Parathyroid adenoma (tissue), 2 donors: ENCODE measurements around the gene FGFBP2.

Experiments used
- H2AFZ ChIP-seq: fragments of 300-600 bp; sonication (generic); one replicate; pipeline ENCODE4 v1.7.0; 2017; ENCODE audit warnings: antibody characterized with exemption, mild to moderate bottlenecking
- H3K27ac ChIP-seq: fragments of 300-600 bp; sonication (generic); one replicate; pipeline ENCODE4 v1.7.0; 2017
- H3K27me3 ChIP-seq: fragments of 300-600 bp; sonication (generic); one replicate; pipeline ENCODE4 v1.7.0; 2017; ENCODE audit warnings: low read length; ENCODE audit not compliant: control insufficient read depth, insufficient read depth
- H3K36me3 ChIP-seq: fragments of 300-600 bp; sonication (generic); one replicate; pipeline ENCODE4 v1.7.0; 2017; ENCODE audit warnings: low read length; ENCODE audit not compliant: control insufficient read depth, insufficient read depth
- H3K4me1 ChIP-seq: fragments of 300-600 bp; sonication (generic); one replicate; pipeline ENCODE4 v1.7.0; 2017; ENCODE audit warnings: control low read depth
- H3K4me2 ChIP-seq: fragments of 300-600 bp; sonication (generic); one replicate; pipeline ENCODE4 v1.7.0; 2017; ENCODE audit warnings: low read length
- H3K4me3 ChIP-seq: fragments of 300-600 bp; sonication (generic); one replicate; pipeline ENCODE4 v1.7.0; 2017; ENCODE audit warnings: low read depth, low read length
- H3K79me2 ChIP-seq: fragments of 300-600 bp; sonication (generic); one replicate; pipeline ENCODE4 v1.7.0; 2017; ENCODE audit warnings: control low read depth
- H3K9ac ChIP-seq: fragments of 300-600 bp; sonication (generic); one replicate; pipeline ENCODE4 v1.7.0; 2017; ENCODE audit warnings: mild to moderate bottlenecking
- H3K9me3 ChIP-seq: fragments of 300-600 bp; sonication (generic); one replicate; pipeline ENCODE4 v1.7.0; 2017; ENCODE audit warnings: low read length; ENCODE audit not compliant: control insufficient read depth
- CTCF ChIP-seq: fragments of 300-600 bp; sonication (generic); IDR thresholded peaks from one replicate; pipeline ENCODE4 v1.7.0; 2017; ENCODE audit warnings: antibody characterized with exemption, mild to moderate bottlenecking
- donor health status: primary hyperparathyroidism.

Gene FGFBP2

GRCh38 chr4:15988222-15988621 lies 25.2 kb upstream of the FGFBP2 start:
- no peak for TF ChIP-seq CTCF
- no peak overlapping the region for H2AFZ ChIP-seq
- no peaks in the 10 kb centered on the region for H3K36me3 ChIP-seq
- H3K27ac ChIP-seq, result no peak overlapping the region
- H3K79me2 ChIP-seq, result no peaks in the 10 kb centered on the region
- H3K4me1 ChIP-seq, result peaks cover 5% of the 10 kb centered on the region
- no peak overlapping the region for H3K4me3 ChIP-seq
- H3K4me2 ChIP-seq, result no peak overlapping the region
- no peaks in the 10 kb centered on the region for H3K9me3 ChIP-seq
- H3K9ac ChIP-seq, result no peak overlapping the region
- no peaks in the 10 kb centered on the region for H3K27me3 ChIP-seq

DNA sequence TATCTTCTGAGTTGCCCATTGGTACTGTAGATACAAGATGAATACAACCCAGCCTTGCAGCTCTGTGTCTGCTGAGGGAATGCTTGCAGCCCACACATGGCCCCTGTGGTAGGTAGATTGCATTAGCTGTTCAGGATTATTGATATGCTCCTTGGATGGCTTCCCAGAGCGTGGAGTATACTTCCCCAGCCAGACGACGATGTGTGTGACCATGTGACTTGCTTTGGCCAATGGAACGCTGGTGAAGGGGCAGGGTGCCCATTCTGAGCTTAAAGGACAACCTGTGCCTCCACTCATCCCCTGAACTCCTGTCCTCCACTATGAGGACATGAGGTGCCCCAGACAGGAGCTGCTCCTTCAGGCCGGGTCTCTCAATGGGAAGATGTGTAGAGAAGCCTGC lies 23.9 kb upstream of the FGFBP2 start:
- no peak overlapping the region for H3K4me3 ChIP-seq
- no peak overlapping the region for H3K4me2 ChIP-seq
- H3K4me1 ChIP-seq, result peaks cover 5% of the 10 kb centered on the region
- H2AFZ ChIP-seq, result no peak overlapping the region
- no peaks in the 10 kb centered on the region for H3K79me2 ChIP-seq
- no peaks in the 10 kb centered on the region for H3K36me3 ChIP-seq
- TF ChIP-seq CTCF, result no peak
- H3K27ac ChIP-seq, result no peak overlapping the region
- H3K9ac ChIP-seq, result no peak overlapping the region
- H3K27me3 ChIP-seq, result no peaks in the 10 kb centered on the region
- no peaks in the 10 kb centered on the region for H3K9me3 ChIP-seq

DNA sequence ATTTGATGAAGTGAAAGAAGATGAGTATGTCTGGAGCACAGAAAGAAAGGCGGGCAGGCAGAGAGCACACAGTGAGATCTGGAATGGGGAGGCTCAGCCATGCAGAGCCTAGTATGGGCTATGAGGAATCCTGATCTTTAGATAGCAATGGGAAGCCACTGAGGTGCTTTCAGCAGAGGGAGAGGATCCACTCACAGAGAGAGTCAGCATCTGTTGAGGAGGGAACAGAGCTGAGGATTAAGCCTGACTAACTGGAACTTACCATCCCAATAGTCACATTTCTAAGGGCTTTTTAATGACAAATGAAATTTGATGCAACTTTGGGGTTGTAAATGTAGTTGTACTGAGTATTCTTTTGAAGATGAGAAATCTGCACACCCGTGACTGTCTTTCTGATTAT lies 20.6 kb upstream of the FGFBP2 start:
- Histone ChIP-seq H3K9me3 (no peaks in the 10 kb centered on the region), H3K4me3 (no peak overlapping the region), H3K4me2 (no peak overlapping the region), H3K36me3 (no peaks in the 10 kb centered on the region), H3K79me2 (no peaks in the 10 kb centered on the region), H3K4me1 (no peaks in the 10 kb centered on the region), H3K9ac (no peak overlapping the region), H3K27ac (no peak overlapping the region), H2AFZ (no peak overlapping the region), H3K27me3 (no peaks in the 10 kb centered on the region)
- no peak for TF ChIP-seq CTCF

DNA sequence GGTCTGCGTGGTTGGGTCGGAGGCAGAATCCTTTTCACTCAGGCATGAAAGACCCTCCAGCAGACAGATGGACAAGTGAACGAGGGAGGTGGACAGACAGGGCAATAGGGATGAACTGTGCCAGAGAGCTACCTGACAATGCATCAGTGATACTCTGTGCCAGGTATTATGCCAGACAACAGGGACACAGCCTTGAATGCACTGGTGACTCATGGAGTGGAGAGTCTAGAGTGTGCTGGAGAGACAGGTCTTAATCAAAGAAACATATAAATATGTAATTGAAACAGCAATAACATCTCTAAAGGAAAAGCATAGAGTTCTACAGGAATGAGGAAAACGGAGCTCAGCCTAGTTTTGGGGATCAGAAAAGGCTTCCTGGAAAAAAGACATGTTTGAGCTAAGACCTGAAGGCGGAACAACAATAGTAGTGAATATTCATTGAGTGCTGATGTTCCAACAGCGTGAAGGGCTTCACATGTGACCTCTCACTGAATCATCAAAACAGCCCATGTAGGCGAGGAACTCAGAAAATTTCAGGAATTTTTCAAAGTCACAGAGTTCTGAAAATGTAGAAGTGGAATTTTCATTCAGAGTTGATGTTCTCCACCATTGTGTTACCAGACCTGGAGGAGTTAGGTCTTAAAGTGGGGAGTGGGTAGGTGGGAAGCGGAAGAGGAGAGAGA lies 20.0 kb upstream of the FGFBP2 start:
- no peak overlapping the region for H3K4me3 ChIP-seq
- no peaks in the 10 kb centered on the region for H3K36me3 ChIP-seq
- no peak overlapping the region for H3K27ac ChIP-seq
- H3K4me1 ChIP-seq, result no peaks in the 10 kb centered on the region
- H3K27me3 ChIP-seq, result no peaks in the 10 kb centered on the region
- no peaks in the 10 kb centered on the region for H3K9me3 ChIP-seq
- no peak for TF ChIP-seq CTCF
- H3K79me2 ChIP-seq, result no peaks in the 10 kb centered on the region
- H3K4me2 ChIP-seq, result no peak overlapping the region
- H3K9ac ChIP-seq, result no peak overlapping the region
- no peak overlapping the region for H2AFZ ChIP-seq
